Stromal cell of bone marrow (primary cell): ENCODE results near the gene WASF3.
"Not testable (repeated sequence)": the region's sequence is repeated elsewhere in the genome, so short reads cannot be mapped to it uniquely, and the experiment has no call there.

Experiments used
- DNase-seq: peaks from one replicate; pipeline ENCODE4 v3.0.0-alpha.2; 2012; ENCODE audit warnings: low read depth

Gene WASF3

GRCh38 chr13:26719356-26719945 is 162.0 kb downstream of the WASF3 start:
- DNase-seq: no peak

GRCh38 chr13:26721251-26722121 is 164.0 kb downstream of the WASF3 start:
- no peak for DNase-seq

- no peak for DNase-seq
These were observed 164.8 kb downstream of the WASF3 start for GRCh38 chr13:26722321-26722720.

GRCh38 chr13:26723620-26724019 is 166.1 kb downstream of the WASF3 start:
- not testable (repeated sequence) for DNase-seq

- no peak for DNase-seq
These were observed 169.2 kb downstream of the WASF3 start for GRCh38 chr13:26726684-26727083.

GRCh38 chr13:26727122-26727521 is 169.6 kb downstream of the WASF3 start:
- DNase-seq: no peak

GRCh38 chr13:26727633-26728032 is 170.2 kb downstream of the WASF3 start:
- no peak for DNase-seq

GRCh38 chr13:26735677-26736076 is 178.2 kb downstream of the WASF3 start:
- no peak for DNase-seq
